SHP77 (cell line): ENCODE data around the gene CEL.

ENCODE experiments used
- DNase-seq, 2 experiments: peaks; one replicate each; lab custom pipeline; 2025; lab: John Stamatoyannopoulos, UW

Gene CEL

GRCh38 chr9:133118179-133118520, 56.4 kb downstream of the CEL start:
- DNase-seq = no peak

GRCh38 chr9:133118568-133118967, 56.8 kb downstream of the CEL start:
- no peak for DNase-seq

- no peak for DNase-seq
These were observed 57.5 kb downstream of the CEL start for GRCh38 chr9:133119103-133119845.

- DNase-seq = no peak
These were observed 58.2 kb downstream of the CEL start for GRCh38 chr9:133119846-133120500.

GRCh38 chr9:133120501-133121197, 58.9 kb downstream of the CEL start:
- no peak for DNase-seq
